Right atrium auricular region (tissue), 2 donors: ENCODE results near the gene TBRG4. TPM values are rescaled to one million over a fixed set of nuclear protein-coding genes. Genes with fewer than 3 reads are reported as not detected.

Experiments used
- DNase-seq: peaks from one replicate; pipeline ENCODE4 v3.0.0-alpha.2; 2019; ENCODE audit warnings: low spot score
- H3K27ac ChIP-seq, 2 donors: fragments of 200-600 bp; sonication (generic); 1 replicate in 1 of 2; 2 replicates in 1 of 2; pipeline ENCODE4 v1.5.1; 2016 to 2019
- H3K27me3 ChIP-seq, 2 donors: fragments of 200-600 bp; sonication (generic); one replicate each; pipeline versions ENCODE4 v1.5.1 to v1.6.0; 2017 to 2019
- H3K36me3 ChIP-seq: fragments of 200-600 bp; sonication (generic); one replicate; pipeline ENCODE4 v1.5.1; 2016
- H3K4me1 ChIP-seq, 2 donors: fragments of 200-600 bp; sonication (generic); one replicate each; pipeline versions ENCODE4 v1.5.1 to v1.6.0; 2017 to 2019
- H3K4me3 ChIP-seq, 2 donors: fragments of 200-600 bp; sonication (generic); 1 replicate in 1 of 2; 2 replicates in 1 of 2; pipeline ENCODE4 v1.5.1; 2017 to 2019; ENCODE audit warnings: mild to moderate bottlenecking in 1 of 2, moderate library complexity in 1 of 2
- H3K9me3 ChIP-seq, 2 donors: fragments of 200-600 bp; sonication (generic); one replicate each; pipeline ENCODE4 v1.5.1; 2019
- CTCF ChIP-seq, 2 donors: fragments of 200-600 bp; sonication (generic); IDR thresholded peaks; one replicate each; pipeline ENCODE4 v1.5.1; 2019; ENCODE audit warnings: antibody characterized with exemption in 2 of 2
- total RNA-seq, 2 donors: library from RNA; depleted of rRNA; stranded (reverse); fragments of >200 nt; gene quantifications; one replicate each; pipeline ENCODE4 v1.1.0, GENCODE V29; 2016

Gene TBRG4
- total RNA-seq, 2 donors from 2014 or later, result 46.1 to 48.2 TPM

GRCh38 chr7:45067582-45067981, 43.9 kb downstream of the TBRG4 start:
- Histone ChIP-seq H3K4me3 (no peak overlapping the region), H3K4me1 (no peaks in the 10 kb centered on the region), H3K27ac (no peak overlapping the region), H3K36me3 (peaks cover 58% of the 10 kb centered on the region), H3K9me3 (no peaks in the 10 kb centered on the region), H3K27me3 (no peaks in the 10 kb centered on the region)
- DNase-seq, result no peak
- no peak for TF ChIP-seq CTCF (IDR thresholded peaks at IDR 0.05)

- no peak overlapping the region for H3K4me3 ChIP-seq
These were observed 45.1 kb downstream of the TBRG4 start for GRCh38 chr7:45066409-45066808.

DNA sequence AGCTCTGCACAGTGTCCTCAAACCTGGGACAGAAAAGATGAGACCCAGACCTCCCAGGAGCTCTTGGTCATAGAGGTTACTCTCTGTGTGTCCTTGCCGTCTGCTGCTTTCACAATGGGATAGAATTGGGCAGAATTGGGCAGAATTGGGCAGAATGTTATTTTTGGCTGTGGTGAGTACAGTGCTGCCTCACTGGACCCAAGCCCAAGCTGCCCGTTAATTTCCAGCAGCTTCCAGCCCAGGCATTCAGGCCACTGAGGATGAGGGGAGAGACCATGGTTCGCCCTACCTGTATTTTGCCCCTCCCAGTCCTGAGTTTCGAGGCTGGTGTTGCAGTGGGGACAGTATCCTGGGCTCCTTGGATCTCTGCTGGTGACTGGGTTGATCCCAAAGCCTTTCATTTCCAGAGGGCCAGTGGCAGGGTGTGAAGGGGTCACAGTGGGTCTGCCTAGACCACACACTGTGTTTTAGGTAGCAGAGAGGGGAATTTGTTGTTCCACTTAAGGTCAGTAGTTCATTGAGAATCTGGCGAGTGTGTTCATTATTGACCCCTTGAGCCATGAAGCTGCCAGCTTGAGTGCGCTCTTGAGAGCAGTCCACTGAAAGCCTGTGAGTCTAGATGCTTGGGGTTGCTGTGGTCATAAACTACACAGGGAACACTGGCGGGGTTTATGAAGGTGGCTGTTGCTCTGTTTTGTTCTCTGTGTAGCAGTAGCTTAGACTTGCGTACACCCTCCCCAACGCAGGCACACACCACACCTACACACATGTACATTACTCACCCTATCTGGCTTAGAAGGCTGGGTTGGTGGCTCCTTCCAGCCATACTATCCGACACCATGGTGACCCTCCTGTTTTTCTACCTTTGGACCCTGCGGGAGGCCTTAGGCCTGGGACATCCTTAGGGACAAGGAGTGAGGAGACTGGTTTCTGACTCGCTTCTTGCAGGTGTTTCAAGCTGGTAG, 46.2 kb downstream of the TBRG4 start:
- Histone ChIP-seq H3K27me3 (no peaks in the 10 kb centered on the region), H3K4me1 (no peaks in the 10 kb centered on the region), H3K36me3 (peaks cover 43% of the 10 kb centered on the region), H3K27ac (no peak overlapping the region), H3K9me3 (no peaks in the 10 kb centered on the region), H3K4me3 (no peak overlapping the region)
- DNase-seq, result no peak
- TF ChIP-seq CTCF (IDR thresholded peaks at IDR 0.05), result no peak

More at GRCh38 chr7:45066409-45066808, 45.1 kb downstream of the TBRG4 start:
- H3K4me1 ChIP-seq, result no peaks in the 10 kb centered on the region
- no peak for DNase-seq
- H3K27ac ChIP-seq, result no peak overlapping the region
- H3K36me3 ChIP-seq, result peaks cover 53% of the 10 kb centered on the region
- no peaks in the 10 kb centered on the region for H3K27me3 ChIP-seq
- H3K9me3 ChIP-seq, result no peaks in the 10 kb centered on the region
- TF ChIP-seq CTCF (IDR thresholded peaks at IDR 0.05), result no peak

GRCh38 chr7:45064047-45064725, 47.3 kb downstream of the TBRG4 start:
- peaks cover 33% of the 10 kb centered on the region for H3K36me3 ChIP-seq

GRCh38 chr7:45061806-45062425, 49.6 kb downstream of the TBRG4 start:
- Histone ChIP-seq H3K27me3 (no peaks in the 10 kb centered on the region), H3K9me3 (no peaks in the 10 kb centered on the region), H3K4me1 (no peaks in the 10 kb centered on the region), H3K36me3 (peaks cover 16% of the 10 kb centered on the region), H3K4me3 (no peak overlapping the region), H3K27ac (no peak overlapping the region)
- TF ChIP-seq CTCF (IDR thresholded peaks at IDR 0.05), result no peak
- no peak for DNase-seq

More at GRCh38 chr7:45064047-45064725, 47.3 kb downstream of the TBRG4 start:
- no peaks in the 10 kb centered on the region for H3K4me1 ChIP-seq
- no peaks in the 10 kb centered on the region for H3K9me3 ChIP-seq
- H3K27ac ChIP-seq, result no peak overlapping the region
- no peak for TF ChIP-seq CTCF (IDR thresholded peaks at IDR 0.05)
- no peak overlapping the region for H3K4me3 ChIP-seq
- DNase-seq, result no peak
- H3K27me3 ChIP-seq, result no peaks in the 10 kb centered on the region
